Mesendoderm (in vitro differentiated cells): ENCODE measurements around the gene SYTL3.

ENCODE experiments used
- DNase-seq: peaks from one replicate; pipeline ENCODE4 v3.0.0; 2013
- H2AK5ac ChIP-seq: 2 replicates; pipeline ENCODE4 v1.6.1; 2013; ENCODE audit warnings: low read length, inconsistent platforms
- H2BK120ac ChIP-seq: 2 replicates; pipeline ENCODE4 v1.6.1; 2013; ENCODE audit warnings: low read depth, mild to moderate bottlenecking, low read length, moderate library complexity, mixed read lengths
- H2BK15ac ChIP-seq: replicated peaks from 2 replicates; pipeline ENCODE4 v1.6.1; 2013; ENCODE audit warnings: low read depth, mild to moderate bottlenecking, moderate library complexity
- H2BK5ac ChIP-seq: 2 replicates; pipeline ENCODE4 v1.6.1; 2013; ENCODE audit warnings: low read length, inconsistent platforms
- H3K18ac ChIP-seq: 2 replicates; pipeline ENCODE4 v1.6.1; 2013; ENCODE audit warnings: mild to moderate bottlenecking, low read length, mixed read lengths
- H3K23ac ChIP-seq: one replicate; pipeline ENCODE4 v1.6.1; 2013; ENCODE audit warnings: low read length
- H3K27ac ChIP-seq: 2 replicates; pipeline ENCODE4 v1.5.1; 2013; ENCODE audit warnings: low read depth, mild to moderate bottlenecking, inconsistent platforms, low read length, moderate library complexity
- H3K27me3 ChIP-seq: 2 replicates; pipeline ENCODE4 v1.6.1; 2013; ENCODE audit warnings: low read length, control low read depth, mild to moderate bottlenecking, inconsistent platforms; ENCODE audit not compliant: insufficient read depth, poor library complexity
- H3K36me3 ChIP-seq: 2 replicates; pipeline ENCODE4 v1.6.1; 2013; ENCODE audit warnings: low read length, inconsistent platforms; ENCODE audit not compliant: control insufficient read depth, insufficient read depth
- H3K4ac ChIP-seq: one replicate; pipeline ENCODE4 v1.6.1; 2013; ENCODE audit warnings: low read depth, mild to moderate bottlenecking, low read length, moderate library complexity
- H3K4me1 ChIP-seq: 2 replicates; pipeline ENCODE4 v1.6.1; 2013; ENCODE audit warnings: low read depth, low read length, inconsistent platforms; ENCODE audit not compliant: control insufficient read depth
- H3K4me2 ChIP-seq: 2 replicates; pipeline ENCODE4 v1.6.1; 2013; ENCODE audit warnings: low read length
- H3K4me3 ChIP-seq: 2 replicates; pipeline ENCODE4 v1.5.1; 2013; ENCODE audit warnings: mild to moderate bottlenecking, low read length
- H3K56ac ChIP-seq: one replicate; pipeline ENCODE4 v1.6.1; 2013; ENCODE audit warnings: low read length
- H3K79me1 ChIP-seq: 2 replicates; pipeline ENCODE4 v1.6.1; 2013; ENCODE audit warnings: low read length, inconsistent platforms
- H3K79me2 ChIP-seq: 2 replicates; pipeline ENCODE4 v1.6.1; 2013; ENCODE audit warnings: mild to moderate bottlenecking, low read length; ENCODE audit not compliant: control insufficient read depth, insufficient read depth
- H3K9ac ChIP-seq: 2 replicates; pipeline ENCODE4 v1.6.1; 2013; ENCODE audit warnings: low read length, inconsistent platforms
- H4K5ac ChIP-seq: one replicate; pipeline ENCODE4 v1.6.1; 2013; ENCODE audit warnings: low read length
- H4K8ac ChIP-seq: one replicate; pipeline ENCODE4 v1.6.1; 2013; ENCODE audit warnings: low read depth, mild to moderate bottlenecking, control low read depth, low read length, moderate library complexity
- WGBS: extraction: QIAGEN DNeasy Blood & Tissue Kit; methylation state at CpG from one replicate; pipeline ENCODE4 v1.1.7; 2013; ENCODE audit warnings: low lambda C conversion rate, missing lambda C conversion rate; ENCODE audit not compliant: insufficient coverage; ENCODE audit errors: extremely low coverage; 5-methylcytosine and 5-hydroxymethylcytosine counted together

SYTL3 gene

GRCh38 chr6:158711264-158711663 lies 61.4 kb downstream of the SYTL3 start:
- no peak overlapping the region for H3K27ac ChIP-seq
- DNase-seq = no peak

GRCh38 chr6:158713469-158713868 lies 63.6 kb downstream of the SYTL3 start:
- no peaks in the 10 kb centered on the region for H3K36me3 ChIP-seq
- no peak overlapping the region for H2AK5ac ChIP-seq
- no peak overlapping the region for H2BK5ac ChIP-seq
- no peaks in the 10 kb centered on the region for H3K79me2 ChIP-seq
- WGBS = no CpG with 5 or more reads among the region's 6 CpGs
- H4K8ac ChIP-seq = no peak overlapping the region
- H3K9ac ChIP-seq = no peak overlapping the region
- no peak overlapping the region for H3K4me2 ChIP-seq
- no peaks in the 10 kb centered on the region for H3K27me3 ChIP-seq
- peaks cover 2% of the 10 kb centered on the region for H3K4me1 ChIP-seq
- H3K18ac ChIP-seq = no peak overlapping the region
- H3K23ac ChIP-seq = peak overlapping the region; percentile 61
- no peak for DNase-seq
- H3K4ac ChIP-seq = no peak overlapping the region
- H3K4me3 ChIP-seq = no peak overlapping the region
- no peak overlapping the region for H3K56ac ChIP-seq
- H2BK15ac ChIP-seq = no peak overlapping the region
- no peak overlapping the region for H4K5ac ChIP-seq
- no peaks in the 10 kb centered on the region for H3K79me1 ChIP-seq
- no peak overlapping the region for H3K27ac ChIP-seq
- H2BK120ac ChIP-seq = no peak overlapping the region

More at GRCh38 chr6:158711264-158711663, 61.4 kb downstream of the SYTL3 start:
- no peak overlapping the region for H3K18ac ChIP-seq
- no peak overlapping the region for H3K4me2 ChIP-seq
- H2BK120ac ChIP-seq = no peak overlapping the region
- H3K79me2 ChIP-seq = no peaks in the 10 kb centered on the region
- no peak overlapping the region for H2AK5ac ChIP-seq
- no peak overlapping the region for H3K56ac ChIP-seq
- H2BK15ac ChIP-seq = no peak overlapping the region
- H3K9ac ChIP-seq = no peak overlapping the region
- H2BK5ac ChIP-seq = no peak overlapping the region
- H4K8ac ChIP-seq = no peak overlapping the region
- peaks cover 6% of the 10 kb centered on the region for H3K4me1 ChIP-seq
- no peak overlapping the region for H3K23ac ChIP-seq
- no peak overlapping the region for H3K4ac ChIP-seq
- no peak overlapping the region for H4K5ac ChIP-seq
- no peak overlapping the region for H3K4me3 ChIP-seq
- no CpG with 5 or more reads among the region's 10 CpGs for WGBS
- no peaks in the 10 kb centered on the region for H3K79me1 ChIP-seq
- H3K36me3 ChIP-seq = no peaks in the 10 kb centered on the region
- H3K27me3 ChIP-seq = no peaks in the 10 kb centered on the region

- Histone ChIP-seq H3K4me2 (no peak overlapping the region), H4K5ac (no peak overlapping the region), H3K27ac (no peak overlapping the region), H3K27me3 (no peaks in the 10 kb centered on the region), H2BK5ac (no peak overlapping the region), H2BK15ac (no peak overlapping the region), H4K8ac (no peak overlapping the region), H3K4ac (no peak overlapping the region), H3K4me3 (no peak overlapping the region), H3K56ac (no peak overlapping the region), H3K4me1 (peaks cover 3% of the 10 kb centered on the region), H2BK120ac (no peak overlapping the region), H3K23ac (no peak overlapping the region), H3K79me1 (no peaks in the 10 kb centered on the region), H3K18ac (no peak overlapping the region), H2AK5ac (no peak overlapping the region), H3K9ac (no peak overlapping the region), H3K36me3 (no peaks in the 10 kb centered on the region), H3K79me2 (no peaks in the 10 kb centered on the region)
- WGBS = no CpG with 5 or more reads among the region's 8 CpGs
- DNase-seq = no peak
These were observed 64.9 kb downstream of the SYTL3 start for GRCh38 chr6:158714706-158715105.

GRCh38 chr6:158715330-158716311 lies 65.8 kb downstream of the SYTL3 start:
- Histone ChIP-seq H3K79me2 (no peaks in the 10 kb centered on the region), H2BK15ac (no peak overlapping the region), H2BK120ac (no peak overlapping the region), H3K18ac (no peak overlapping the region), H3K27ac (no peak overlapping the region), H3K4me3 (no peak overlapping the region), H2BK5ac (no peak overlapping the region), H3K4me2 (no peak overlapping the region), H3K79me1 (no peaks in the 10 kb centered on the region), H3K23ac (no peak overlapping the region), H3K9ac (no peak overlapping the region), H3K4me1 (peaks cover 3% of the 10 kb centered on the region), H3K27me3 (no peaks in the 10 kb centered on the region), H3K4ac (no peak overlapping the region), H4K5ac (no peak overlapping the region), H3K56ac (no peak overlapping the region), H3K36me3 (no peaks in the 10 kb centered on the region), H4K8ac (no peak overlapping the region), H2AK5ac (no peak overlapping the region)
- no peak for DNase-seq
- no CpG with 5 or more reads among the region's 16 CpGs for WGBS

GRCh38 chr6:158717341-158718330 lies 67.8 kb downstream of the SYTL3 start:
- H2AK5ac ChIP-seq = no peak overlapping the region
- H3K27ac ChIP-seq = no peak overlapping the region
- no peak overlapping the region for H4K8ac ChIP-seq
- H3K23ac ChIP-seq = no peak overlapping the region
- no peak overlapping the region for H3K18ac ChIP-seq
- H3K4me1 ChIP-seq = peaks cover 3% of the 10 kb centered on the region
- no peak overlapping the region for H3K9ac ChIP-seq
- H3K79me1 ChIP-seq = no peaks in the 10 kb centered on the region
- H3K79me2 ChIP-seq = no peaks in the 10 kb centered on the region
- no CpG with 5 or more reads among the region's 16 CpGs for WGBS
- H3K4me3 ChIP-seq = no peak overlapping the region
- H2BK120ac ChIP-seq = no peak overlapping the region
- no peak overlapping the region for H4K5ac ChIP-seq
- H3K36me3 ChIP-seq = no peaks in the 10 kb centered on the region
- H3K56ac ChIP-seq = peak overlapping the region; percentile 53
- H3K4me2 ChIP-seq = no peak overlapping the region
- no peak overlapping the region for H2BK5ac ChIP-seq
- no peak overlapping the region for H3K4ac ChIP-seq
- no peak for DNase-seq
- no peak overlapping the region for H2BK15ac ChIP-seq
- H3K27me3 ChIP-seq = no peaks in the 10 kb centered on the region
